NCI-H146 treated with DMSO at 0.1 percent for 48 hours (cell line): ENCODE data around the gene LMBR1.
A peak's percentile ranks its signal among the peaks of the same experiment; 100 is the strongest.
"Not testable (repeated sequence)": the region's sequence is repeated elsewhere in the genome, so short reads cannot be mapped to it uniquely, and the experiment has no call there.

Source experiments
- DNase-seq: peaks from one replicate; lab custom pipeline; 2025; ENCODE audit not compliant: unreplicated experiment; lab: John Stamatoyannopoulos, UW

Gene LMBR1

DNA sequence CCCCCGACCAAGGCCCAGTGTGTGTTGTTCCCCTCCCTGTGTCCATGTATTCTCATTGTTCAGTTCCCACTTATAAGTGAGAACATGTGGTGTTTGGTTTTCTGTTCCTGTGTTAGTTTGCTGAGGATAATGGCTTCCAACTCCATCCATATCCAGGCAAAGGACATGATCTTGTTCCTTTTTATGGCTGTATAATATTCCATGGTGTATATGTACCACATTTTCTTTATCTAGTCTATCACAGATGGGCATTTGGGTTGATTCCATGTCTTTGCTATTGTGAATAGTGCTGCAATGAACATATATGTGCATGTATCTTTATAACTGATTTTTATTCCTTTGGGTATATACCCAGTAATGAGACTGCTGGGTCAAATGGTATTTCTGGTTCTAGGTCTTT is 191.2 kb downstream of the LMBR1 start:
- DNase-seq, result not testable (repeated sequence)

GRCh38 chr7:156698512-156698911 is 194.5 kb downstream of the LMBR1 start:
- not testable (repeated sequence) for DNase-seq

DNA sequence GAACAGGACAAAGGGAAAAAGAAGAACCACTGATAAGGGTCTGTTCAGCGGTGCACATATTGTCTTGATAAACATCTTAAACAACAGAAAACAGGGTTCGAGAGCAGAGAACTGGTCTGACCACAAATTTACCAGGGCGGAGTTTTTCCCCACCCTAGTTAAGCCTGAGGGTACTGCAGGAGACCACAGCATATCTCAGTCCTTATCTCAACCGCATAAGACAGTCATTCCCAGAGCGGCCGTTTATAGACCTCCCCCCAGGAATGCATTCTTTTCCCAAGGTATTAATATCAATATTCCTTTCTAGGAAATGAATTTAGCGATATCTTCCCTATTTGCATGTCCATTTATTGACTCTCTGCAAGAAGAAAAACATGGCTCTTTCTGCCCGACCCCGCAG is 195.7 kb downstream of the LMBR1 start:
- DNase-seq, result not testable (repeated sequence)

- DNase-seq, result no peak
Observed at GRCh38 chr7:156693627-156694026, 199.4 kb downstream of the LMBR1 start.

DNA sequence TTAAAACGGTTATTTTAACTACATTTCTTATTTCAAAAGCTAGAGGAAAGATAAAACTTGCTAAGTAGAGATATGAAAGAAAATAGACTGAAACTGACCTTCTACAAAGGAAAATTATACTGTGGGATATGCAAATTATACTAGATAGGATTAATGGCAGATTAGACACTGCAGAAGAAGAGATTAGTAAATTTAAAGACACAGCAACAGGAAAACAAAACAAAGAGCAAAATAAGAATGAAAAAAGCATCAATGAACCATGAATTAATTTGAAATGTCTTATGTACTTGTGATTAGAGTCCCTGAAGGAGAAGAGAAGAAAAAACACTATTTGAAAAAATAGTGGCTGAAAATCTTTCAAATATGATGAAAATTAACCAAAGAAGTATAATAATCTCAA is 200.1 kb downstream of the LMBR1 start:
- DNase-seq, result no peak

GRCh38 chr7:156691764-156692163 is 201.2 kb downstream of the LMBR1 start:
- DNase-seq, result no peak

- DNase-seq, result no peak
Observed at GRCh38 chr7:156684661-156685060, 208.3 kb downstream of the LMBR1 start.

DNA sequence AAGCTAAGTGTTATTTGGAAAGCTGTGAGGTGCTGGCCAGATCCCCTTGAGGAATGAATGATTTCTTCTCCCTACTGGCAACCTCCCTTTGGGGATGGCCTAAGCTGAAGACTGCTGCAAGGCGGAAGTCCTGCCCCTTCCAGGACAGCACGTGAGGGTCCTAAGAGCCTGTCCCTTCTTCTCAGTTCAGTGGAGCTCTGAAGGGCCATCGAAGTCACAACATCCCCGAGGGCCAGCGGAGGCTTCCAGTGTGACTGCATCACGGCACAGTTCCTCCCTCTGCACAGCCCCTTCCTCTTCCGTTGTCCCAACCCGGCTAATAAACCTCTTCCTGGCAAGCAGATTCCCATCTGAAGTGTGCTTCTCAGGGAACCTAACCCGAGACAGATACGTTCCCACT is 208.7 kb downstream of the LMBR1 start:
- no peak for DNase-seq

GRCh38 chr7:156682928-156683327 is 210.1 kb downstream of the LMBR1 start:
- no peak for DNase-seq

DNA sequence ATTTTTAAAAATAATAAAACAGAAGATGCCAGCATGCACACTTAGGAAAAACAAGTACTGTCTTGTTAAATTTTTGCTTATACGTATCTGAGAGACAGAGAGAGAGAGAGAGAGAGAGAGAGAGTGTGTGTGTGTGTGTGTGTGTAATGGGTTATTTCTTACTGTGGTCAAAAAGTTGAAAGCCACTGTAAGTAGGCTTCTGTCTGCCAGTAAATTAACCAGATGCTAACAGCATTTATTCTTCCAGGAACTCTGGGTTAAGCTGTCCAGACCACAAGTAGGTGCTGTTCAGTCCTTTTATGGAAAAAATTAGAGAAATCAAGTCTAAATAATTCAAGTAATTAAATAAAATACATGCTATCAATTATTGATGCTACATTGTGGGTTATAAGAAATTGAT is 212.7 kb downstream of the LMBR1 start:
- DNase-seq, result no peak

- DNase-seq, result no peak
Observed at GRCh38 chr7:156677374-156678054, 215.5 kb downstream of the LMBR1 start.

- DNase-seq, result no peak
Observed at GRCh38 chr7:156676263-156676662, 216.7 kb downstream of the LMBR1 start.

DNA sequence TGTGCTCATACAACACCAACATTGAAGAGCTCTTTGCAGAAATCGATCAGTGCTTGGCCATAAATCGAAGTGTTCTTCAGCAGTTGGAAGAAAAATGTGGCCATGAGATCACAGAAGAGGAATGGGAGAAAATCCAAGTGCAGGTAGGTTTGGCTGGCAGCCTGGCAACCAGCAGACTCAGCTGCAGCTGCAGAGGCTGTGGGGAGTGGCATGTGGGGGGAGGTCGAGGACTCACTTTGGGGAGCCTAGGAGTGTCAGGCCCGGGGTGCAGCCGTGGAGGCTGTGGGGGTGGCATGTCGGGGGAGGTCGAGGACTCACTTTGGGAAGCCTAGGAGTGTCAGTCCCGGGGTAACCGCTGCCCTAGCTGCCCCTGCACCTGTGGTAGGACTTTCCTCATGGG is 217.3 kb downstream of the LMBR1 start:
- DNase-seq, result no peak

- DNase-seq, result no peak
Observed at GRCh38 chr7:156673902-156674301, 219.1 kb downstream of the LMBR1 start.

GRCh38 chr7:156673454-156673853 is 219.5 kb downstream of the LMBR1 start:
- no peak for DNase-seq

GRCh38 chr7:156669035-156669828 is 223.8 kb downstream of the LMBR1 start:
- DNase-seq, result no peak

DNA sequence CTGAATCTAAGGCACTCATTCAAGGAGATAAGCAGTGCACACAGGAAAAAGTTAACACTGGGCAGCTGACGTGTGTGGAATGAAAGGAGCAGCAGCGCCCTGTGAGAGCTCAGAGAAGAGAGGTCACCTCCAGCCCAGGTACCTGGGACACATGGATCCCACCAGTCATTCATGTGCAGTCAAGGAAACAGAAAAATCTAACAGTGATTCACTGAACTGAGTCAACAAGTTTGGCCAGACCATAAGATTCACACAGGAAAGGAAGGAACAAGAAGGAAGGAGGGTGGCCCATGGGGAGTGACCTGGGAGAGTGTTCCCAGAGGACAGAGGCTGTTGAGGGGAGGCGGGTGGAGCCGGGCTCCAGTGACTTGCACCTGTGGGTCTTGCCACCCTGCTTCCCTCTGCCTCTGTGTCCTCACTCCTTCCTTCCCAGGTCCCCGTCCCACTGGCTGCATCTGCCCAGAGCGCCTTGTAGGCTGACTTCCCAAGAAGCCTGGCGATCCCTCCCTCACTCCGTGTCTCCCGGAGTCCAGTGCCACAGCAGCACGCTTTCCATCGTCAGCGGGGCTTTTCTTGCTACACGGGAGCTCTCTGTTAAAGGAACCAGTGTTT is 224.7 kb downstream of the LMBR1 start:
- DNase-seq, result no peak

DNA sequence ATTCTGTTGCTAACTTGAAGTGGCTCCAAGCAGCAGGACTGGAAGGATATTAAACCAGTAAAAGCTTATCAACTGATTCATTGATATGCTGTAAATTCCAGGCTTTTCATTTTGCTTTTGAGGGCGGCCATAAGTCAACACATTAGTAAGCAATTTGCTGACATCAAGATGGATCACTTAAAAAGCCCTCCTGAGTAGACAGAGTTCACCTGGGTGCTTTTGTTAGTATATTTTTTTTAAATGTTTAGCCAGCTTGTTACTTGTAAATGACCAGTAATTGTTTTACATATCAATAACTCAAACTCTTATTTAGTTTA is 225.9 kb downstream of the LMBR1 start:
- peak; percentile 88 for DNase-seq

DNA sequence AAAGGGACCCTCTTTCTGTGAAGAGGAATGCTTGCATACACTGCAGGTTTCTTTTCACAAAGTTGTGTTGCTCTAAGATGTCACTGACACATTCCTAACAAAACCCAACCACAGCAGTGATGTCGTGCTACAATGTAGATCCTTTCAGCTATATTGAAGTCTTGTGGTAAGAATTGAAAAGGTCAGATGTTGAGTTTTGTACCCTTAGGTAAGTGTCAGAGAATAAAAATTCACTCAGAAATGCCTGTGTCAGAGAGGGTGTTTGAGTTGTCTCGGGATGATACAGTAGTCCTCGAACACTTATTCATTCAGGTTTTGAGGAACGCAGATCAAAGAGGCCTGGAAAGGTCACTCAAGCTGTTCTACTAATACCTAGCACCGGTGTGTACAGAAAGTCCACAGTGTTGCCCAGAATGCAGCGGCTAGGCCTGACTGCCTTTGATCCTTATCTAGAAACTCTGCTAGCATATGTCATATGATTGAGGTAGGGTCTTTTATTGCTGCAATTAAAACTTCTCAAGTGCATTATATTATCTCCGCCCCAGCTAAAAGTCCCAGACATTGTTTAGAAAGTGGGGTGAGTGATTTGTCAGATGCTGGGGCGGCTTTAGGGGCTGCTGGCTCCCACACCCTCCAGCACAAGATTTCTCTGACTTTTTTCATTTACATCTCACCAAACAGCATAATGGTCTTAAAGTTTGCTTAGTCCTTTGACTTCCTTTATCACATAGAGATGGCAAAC is 226.4 kb downstream of the LMBR1 start:
- peak; percentile 73 for DNase-seq

GRCh38 chr7:156665101-156665500 is 227.9 kb downstream of the LMBR1 start:
- DNase-seq, result no peak

GRCh38 chr7:156662277-156662676 is 230.7 kb downstream of the LMBR1 start:
- DNase-seq, result no peak

GRCh38 chr7:156661637-156662036 is 231.3 kb downstream of the LMBR1 start:
- DNase-seq, result no peak
